H1 (cell line): ENCODE data around the gene ZNF500. TPM values are rescaled to one million over a fixed set of nuclear protein-coding genes. Genes with fewer than 3 reads are reported as not detected.
A peak's percentile ranks its signal among the peaks of the same experiment; 100 is the strongest.

Experiments used
- CTCF ChIA-PET: fragments of 300-600 bp; sonication (Branson Sonifier 250); formaldehyde crosslinking; loops from one replicate; lab custom pipeline; 2021; ENCODE audit not compliant: partially characterized antibody; lab: Charles Lee
- POLR2A ChIA-PET: fragments of 300-600 bp; sonication (Branson Sonifier 250); formaldehyde crosslinking; loops from one replicate; lab custom pipeline; 2021; ENCODE audit warnings: inconsistent platforms; ENCODE audit not compliant: partially characterized antibody; lab: Charles Lee
- DNase-seq, 2 experiments: peaks; one replicate each; pipeline versions ENCODE4 v3.0.0 to v3.0.0-alpha.2; 2010 to 2022; ENCODE audit warnings: low spot score in 2 of 2, low read depth in 1 of 2, mixed read lengths in 1 of 2
- FAIRE-seq: peaks from 2 replicates; lab custom pipeline; 2011; peaks lifted over from hg19 to GRCh38; lab: Jason Lieb, UNC
- H2AFZ ChIP-seq: 2 replicates; pipeline ENCODE4 v1.8.1; 2012; ENCODE audit warnings: low read length, inconsistent platforms
- H2AK5ac ChIP-seq: 2 replicates; pipeline ENCODE4 v1.6.1; 2013; ENCODE audit warnings: low read depth, low read length
- H2BK120ac ChIP-seq: replicated peaks from 2 replicates; pipeline ENCODE3; 2013; ENCODE audit warnings: low read depth, low read length, inconsistent platforms
- H2BK12ac ChIP-seq: 2 replicates; pipeline ENCODE4 v1.6.1; 2013; ENCODE audit warnings: low read depth, low read length
- H2BK15ac ChIP-seq: 2 replicates; pipeline ENCODE4 v1.6.1; 2013; ENCODE audit warnings: low read length
- H2BK20ac ChIP-seq: 2 replicates; pipeline ENCODE4 v1.6.1; 2013; ENCODE audit warnings: low read length
- H2BK5ac ChIP-seq: 2 replicates; pipeline ENCODE4 v1.6.1; 2013; ENCODE audit warnings: low read depth, low read length
- H3K14ac ChIP-seq: 2 replicates; pipeline ENCODE4 v1.6.1; 2013; ENCODE audit warnings: inconsistent platforms; ENCODE audit not compliant: insufficient read length
- H3K18ac ChIP-seq: 2 replicates; pipeline ENCODE4 v1.6.1; 2013; ENCODE audit warnings: low read length; ENCODE audit errors: extremely low read depth
- H3K23ac ChIP-seq: 2 replicates; pipeline ENCODE4 v1.6.1; 2013; ENCODE audit warnings: inconsistent platforms; ENCODE audit not compliant: insufficient read length
- H3K23me2 ChIP-seq: 2 replicates; pipeline ENCODE4 v1.6.1; 2013; ENCODE audit warnings: low read depth, low read length
- H3K27ac ChIP-seq: 2 replicates; pipeline ENCODE4 v1.6.1; 2011; ENCODE audit warnings: low read depth, low read length, inconsistent platforms
- H3K27me3 ChIP-seq, 4 experiments: replicated peaks in 1 of 4; 1 replicate in 1 of 4; 2 replicates in 3 of 4; pipeline versions ENCODE4 v1.6.1 to v1.8.1; 2011 to 2013; ENCODE audit warnings: low read length in 3 of 4, mild to moderate bottlenecking in 3 of 4, inconsistent platforms in 2 of 4, mixed read lengths in 2 of 4, moderate library complexity in 1 of 4; ENCODE audit not compliant: control insufficient read depth in 3 of 4, insufficient read depth in 3 of 4; ENCODE audit errors: extremely low read depth in 1 of 4
- H3K36me3 ChIP-seq, 4 experiments: 2 replicates each; pipeline versions ENCODE4 v1.6.1 to v1.8.1; 2011 to 2013; ENCODE audit warnings: mild to moderate bottlenecking in 4 of 4, low read length in 3 of 4, moderate library complexity in 2 of 4, control low read depth in 1 of 4, inconsistent platforms in 1 of 4; ENCODE audit not compliant: insufficient read depth in 4 of 4, control insufficient read depth in 2 of 4
- H3K4ac ChIP-seq: replicated peaks from 2 replicates; pipeline ENCODE3; 2013; ENCODE audit warnings: low read length, low read depth, mixed read lengths, inconsistent platforms; ENCODE audit not compliant: insufficient read length
- H3K4me1 ChIP-seq, 4 experiments: replicated peaks in 1 of 4; 1 replicate in 1 of 4; 2 replicates in 3 of 4; pipeline versions ENCODE4 v1.6.1 to v1.8.1; 2011 to 2013; ENCODE audit warnings: low read length in 3 of 4, inconsistent platforms in 2 of 4, mixed read lengths in 1 of 4; ENCODE audit not compliant: insufficient read depth in 4 of 4, control insufficient read depth in 3 of 4
- H3K4me2 ChIP-seq, 2 experiments: 2 replicates each; pipeline versions ENCODE4 v1.6.1 to v1.8.1; 2011 to 2013; ENCODE audit warnings: low read depth in 2 of 2, low read length in 2 of 2, control low read depth in 1 of 2, inconsistent platforms in 1 of 2, mild to moderate bottlenecking in 1 of 2; ENCODE audit not compliant: insufficient read depth in 1 of 2
- H3K4me3 ChIP-seq, 4 experiments: fragments of 200-600, 300-600 bp in 1 of 4; sonication (generic), shearing (Covaris generic), sonication (Bioruptor Twin) in 1 of 4; 2 replicates each; pipeline versions ENCODE4 v1.5.1 to v1.8.1; 2011 to 2016; ENCODE audit warnings: low read length in 4 of 4, low read depth in 3 of 4, control low read depth in 2 of 4, inconsistent platforms in 2 of 4, mild to moderate bottlenecking in 2 of 4, mixed read lengths in 1 of 4, moderate library complexity in 1 of 4; ENCODE audit not compliant: insufficient read depth in 2 of 4; ENCODE audit errors: extremely low read depth in 1 of 4
- H3K56ac ChIP-seq: replicated peaks from 2 replicates; pipeline ENCODE3; 2013; ENCODE audit warnings: low read depth, mild to moderate bottlenecking, mixed read lengths, low read length, inconsistent platforms; ENCODE audit not compliant: insufficient read length
- H3K79me1 ChIP-seq: 2 replicates; pipeline ENCODE4 v1.6.1; 2013; ENCODE audit warnings: low read depth, low read length, control low read depth
- H3K79me2 ChIP-seq, 2 experiments: 2 replicates each; pipeline versions ENCODE4 v1.6.1 to v1.8.1; 2012 to 2013; ENCODE audit warnings: low read length in 2 of 2, mild to moderate bottlenecking in 2 of 2, inconsistent platforms in 1 of 2; ENCODE audit not compliant: insufficient read depth in 2 of 2, control insufficient read depth in 1 of 2
- H3K9ac ChIP-seq, 4 experiments: replicated peaks in 1 of 4; 1 replicate in 1 of 4; 2 replicates in 3 of 4; pipeline versions ENCODE4 v1.6.1 to v1.8.1; 2011 to 2013; ENCODE audit warnings: low read depth in 3 of 4, low read length in 3 of 4, control low read depth in 2 of 4, mild to moderate bottlenecking in 2 of 4, moderate library complexity in 2 of 4, inconsistent platforms in 1 of 4; ENCODE audit errors: extremely low read depth in 1 of 4
- H3K9me3 ChIP-seq, 2 experiments: 2 replicates each; pipeline versions ENCODE4 v1.6.1 to v1.8.1; 2012 to 2013; ENCODE audit warnings: mild to moderate bottlenecking in 2 of 2, moderate library complexity in 2 of 2, control low read depth in 1 of 2, inconsistent platforms in 1 of 2, low read depth in 1 of 2, low read length in 1 of 2, mixed read lengths in 1 of 2; ENCODE audit not compliant: insufficient read depth in 2 of 2
- H4K20me1 ChIP-seq, 2 experiments: replicated peaks in 1 of 2; 2 replicates each; pipeline versions ENCODE3 to v1.8.1; 2011 to 2013; ENCODE audit warnings: inconsistent platforms in 2 of 2, low read length in 2 of 2, mild to moderate bottlenecking in 1 of 2; ENCODE audit not compliant: insufficient read depth in 2 of 2, control insufficient read depth in 1 of 2
- H4K5ac ChIP-seq: 2 replicates; pipeline ENCODE4 v1.6.1; 2013; ENCODE audit warnings: low read length, low read depth, mixed read lengths, inconsistent platforms; ENCODE audit not compliant: insufficient read length
- H4K8ac ChIP-seq: 2 replicates; pipeline ENCODE4 v1.8.0; 2013; ENCODE audit warnings: mild to moderate bottlenecking, moderate library complexity, low read length, inconsistent platforms; ENCODE audit not compliant: insufficient read depth; ENCODE audit errors: extremely low read depth
- H4K91ac ChIP-seq: replicated peaks from 2 replicates; pipeline ENCODE3; 2013; ENCODE audit warnings: low read length, mixed read lengths, inconsistent platforms; ENCODE audit not compliant: insufficient read length
- KDM4A ChIP-seq: IDR thresholded peaks from one replicate; pipeline ENCODE4 v1.7.1; 2012; ENCODE audit warnings: low read depth, mild to moderate bottlenecking, moderate library complexity, low read length, inconsistent platforms; ENCODE audit not compliant: severe bottlenecking
- KDM5A ChIP-seq: fragments of 200-600 bp; IDR thresholded peaks from 2 replicates; pipeline ENCODE4 v1.7.1; 2012; ENCODE audit warnings: mild to moderate bottlenecking, low read length, inconsistent platforms, mixed read lengths
- PHF8 ChIP-seq: fragments of 200-600 bp; sonication (generic); conservative IDR thresholded peaks from 2 replicates; pipeline ENCODE4 v1.7.1; 2012; ENCODE audit warnings: low read depth, mild to moderate bottlenecking, inconsistent platforms, low read length, moderate library complexity
- SIN3A ChIP-seq, 2 experiments: IDR thresholded peaks in 1 of 2; conservative IDR thresholded peaks in 1 of 2; 2 replicates each; pipeline ENCODE4 v1.6.1; 2011 to 2012; ENCODE audit warnings: low read length in 2 of 2, improper control_type of control experiment in 1 of 2, low read depth in 1 of 2, mild to moderate bottlenecking in 1 of 2
- SP1 ChIP-seq: IDR thresholded peaks from 2 replicates; pipeline ENCODE4 v1.6.1; 2011; ENCODE audit warnings: low read depth, low read length
- SRF ChIP-seq: IDR thresholded peaks from 2 replicates; pipeline ENCODE4 v1.6.1; 2011; ENCODE audit warnings: mild to moderate bottlenecking, low read depth, low read length, moderate library complexity
- TAF1 ChIP-seq: IDR thresholded peaks from 2 replicates; pipeline ENCODE4 v1.6.1; 2011; ENCODE audit warnings: mild to moderate bottlenecking, low read depth, low read length
- WGBS, 2 experiments: shearing (Covaris generic) in 1 of 2; methylation state at CpG; one replicate each; pipeline versions ENCODE4 v1.1.6 to v1.1.7; 2013 to 2015; ENCODE audit warnings: low lambda C conversion rate in 2 of 2, mixed read lengths in 2 of 2, inconsistent platforms in 1 of 2, low coverage in 1 of 2, missing lambda C conversion rate in 1 of 2; ENCODE audit not compliant: insufficient replicate concordance in 2 of 2, insufficient coverage in 1 of 2, insufficient read length in 1 of 2; ENCODE audit errors: extremely low coverage in 1 of 2, missing lambda C conversion rate in 1 of 2; 5-methylcytosine and 5-hydroxymethylcytosine counted together
- long read RNA-seq, 2 experiments: library from RNA in 1 of 2; library from capped mRNA in 1 of 2; stranded (forward); transcript quantifications; one replicate each; pipeline ENCODE4 v2.0.0, GENCODE V29; 2021; ENCODE audit warnings: inconsistent platforms in 1 of 2
- polyA minus RNA-seq, 3 experiments: library from RNA; depleted of rRNA, polyadenylated mRNA; stranded (reverse); fragments of >200 nt; gene quantifications; 1 replicate in 2 of 3; 2 replicates in 1 of 3; pipeline ENCODE4 v1.2.3, GENCODE V29; 2011
- polyA plus RNA-seq, 7 experiments: library from polyadenylated mRNA; depleted of rRNA in 3 of 7; stranded (reverse) in 5 of 7; unstranded in 2 of 7; fragments of >200 nt in 5 of 7; fragments of 200-250 nt in 2 of 7; gene quantifications; 1 replicate in 5 of 7; 2 replicates in 1 of 7; 4 replicates in 1 of 7; pipeline versions ENCODE4 v1.2.1 to v1.2.3, GENCODE V29; 2011 to 2013; ENCODE audit warnings: missing spikeins in 2 of 7, mixed read lengths in 2 of 7
- total RNA-seq: library from RNA; stranded (reverse); fragmentation: NEBNext Ultra II Directional; extraction: Animal tissue kit (Norgen Biotek cat#: 25700); gene quantifications from 2 replicates; pipeline ENCODE4 v1.2.1, GENCODE V29; 2021
- TF ChIP-seq, protein P1 (sequence below): IDR thresholded peaks from 2 replicates; pipeline ENCODE4 v1.6.1; 2012; ENCODE audit warnings: inconsistent platforms

ZNF500 gene
- 10.4 and 13.4 TPM in 2 replicates for total RNA-seq
- 10.3 and 11.8 TPM in 2 replicates for polyA plus RNA-seq (2011; rRNA removed)
- polyA plus RNA-seq (2011; cell fraction: cytosol; rRNA removed), result 9.9 TPM
- polyA plus RNA-seq (2011; cell fraction: nucleus; rRNA removed), result 12.8 TPM
- polyA plus RNA-seq (2012, experiment 1 of 2), result 4.6 to 9.2 TPM (median 7.7 TPM) in 4 replicates
- polyA plus RNA-seq (2012, experiment 2 of 2), result 7.0 TPM
- polyA plus RNA-seq (2013, experiment 1 of 2), result 5.9 TPM
- polyA plus RNA-seq (2013, experiment 2 of 2), result 5.5 TPM
- polyA minus RNA-seq (2011; rRNA and poly(A)+ RNA removed), result 8.3 and 9.7 TPM in 2 replicates
- polyA minus RNA-seq (2011; cell fraction: cytosol; rRNA and poly(A)+ RNA removed), result 8.7 TPM
- 12.6 TPM for polyA minus RNA-seq (2011; cell fraction: nucleus; rRNA and poly(A)+ RNA removed)
- long read RNA-seq, experiment 1, partial matches to known transcripts, result 2 of 3 reads
- long read RNA-seq, experiment 1, other reads (novel, unspliced or antisense), result 0 of 3 reads
- long read RNA-seq, experiment 2, result 0 reads

DNA sequence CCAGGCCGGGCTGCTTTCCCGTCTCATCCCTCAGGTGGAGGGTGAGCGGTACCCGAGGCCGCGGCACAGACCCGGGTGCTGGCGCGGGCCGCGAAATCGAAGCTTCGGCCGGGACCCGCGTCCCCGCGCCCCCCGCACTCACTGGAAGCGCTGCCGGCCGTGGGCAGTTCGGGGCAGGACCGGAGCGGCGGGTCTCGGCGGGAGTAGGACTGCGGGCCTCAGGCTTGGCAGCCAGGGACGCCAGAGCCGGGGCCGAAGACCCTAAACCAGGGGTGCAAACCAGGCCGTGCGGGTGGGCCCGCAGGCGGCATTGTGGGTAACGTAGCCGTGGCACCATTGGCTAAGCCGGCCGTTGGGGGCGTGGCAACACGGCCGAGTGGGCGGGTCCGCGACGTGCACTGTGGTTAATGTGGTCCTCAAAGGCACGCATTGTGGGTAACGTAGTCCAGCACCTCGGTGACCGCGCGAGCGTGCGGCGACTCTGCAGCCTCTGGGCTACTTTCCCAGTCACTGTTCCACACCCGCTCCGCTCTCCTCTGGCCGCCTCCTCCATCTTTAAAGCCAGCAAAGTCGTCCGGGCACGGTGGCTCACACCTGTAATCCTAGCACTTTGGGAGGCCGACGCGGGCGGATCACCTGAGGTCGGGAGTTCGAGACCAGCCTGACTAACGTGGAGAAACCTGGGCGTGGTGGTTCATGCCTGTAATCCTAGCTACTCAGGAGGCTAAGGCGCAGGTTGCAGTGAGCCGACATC lies at the start of gene ZNF500:
Gene ZNF500 (minus strand): TSS at position 288 of the 754 bp plus-strand sequence. CDS start 1,184 bp downstream, outside the sequence.
- ChIA-PET CTCF (interaction anchor here (0.7 to 1.2 kb wide), 2 partner anchors 32 to 408 kb away, joined by 3 read pairs; no protein-coding TSS in a partner anchor), POLR2A (interaction anchor here (0.7 to 2.0 kb wide), 11 partner anchors 11 to 176 kb away, joined by 3 to 8 read pairs (median 3); partner anchors contain the start of genes ANKS3, DNAAF8, NUDT16L1 and UBALD1)
- Histone ChIP-seq H3K23ac (no peak within 1 kb of the TSS), H3K36me3 (peaks cover 3 to 5% (median 4%) of the 10 kb centered on the region in 4 experiments; a peak in 6 of 8 replicates), H3K79me1 (peaks cover 5% of the 10 kb centered on the region; the same call in 1 of the 2 replicates), H3K4me2 (peak within 1 kb of the TSS; percentile 68 to 85), H3K23me2 (peaks cover 13% of the 10 kb centered on the region), H3K9me3 (no peaks in the 10 kb centered on the region), H4K5ac (peak within 1 kb of the TSS; percentile 51), H4K8ac (peak within 1 kb of the TSS; percentile 91; the same call in 1 of the 2 replicates), H3K27ac (peak within 1 kb of the TSS; percentile 72; the same call in 1 of the 2 replicates), H3K56ac (peak within 1 kb of the TSS; percentile 59), H3K79me2 (peaks cover 0 to 15% of the 10 kb centered on the region in 2 experiments; a peak in 2 of 4 replicates), H2AK5ac (no peak within 1 kb of the TSS), H2BK20ac (no peak within 1 kb of the TSS), H3K4me3 (peak within 1 kb of the TSS; percentile 75 to 99 (median 86)), H2AFZ (no peak within 1 kb of the TSS), H3K14ac (no peak within 1 kb of the TSS), H3K4ac (no peak within 1 kb of the TSS), H4K20me1 (peaks cover 2 to 7% of the 10 kb centered on the region in 2 experiments), H3K9ac (peak within 1 kb of the TSS; percentile 62 to 90 (median 81)), H2BK5ac (peak within 1 kb of the TSS; percentile 68; the same call in 1 of the 2 replicates), H4K91ac (no peak within 1 kb of the TSS), H3K4me1 (peaks cover 0 to 3% (median 1%) of the 10 kb centered on the region in 4 experiments; a peak in 2 of 7 replicates), H2BK15ac (no peak within 1 kb of the TSS), H3K18ac (no peak within 1 kb of the TSS), H2BK12ac (peak within 1 kb of the TSS; percentile 75; the same call in 1 of the 2 replicates), H3K27me3 (no peaks in the 10 kb centered on the region), H2BK120ac (no peak within 1 kb of the TSS)
- DNase-seq, result peak; percentile 91 to 100
- FAIRE-seq, result peak; percentile 81
- WGBS, 2 experiments, result 7% methylated on average over 60 of the region's 72 CpGs; no CpG with 5 or more reads in 1 of the 2 experiments
- no peak for TF ChIP-seq SRF
- TF ChIP-seq SP1, result peak; percentile 95
- TF ChIP-seq KDM5A, result 0 out of 2 replicates have a peak, but pooled peaks have one; percentile 44
- TF ChIP-seq SIN3A (conservative IDR thresholded peaks at IDR 0.05 in 1 of 2, IDR thresholded peaks at IDR 0.05 in 1 of 2; ENCODE audit: low read depth in 1 of 2, low read length in 2 of 2), result peak in 1 of 2 experiments; percentile 45; a peak in 2 of 4 replicates
- TF ChIP-seq KDM4A, result peak; percentile 85
- TF ChIP-seq, protein P1, sequence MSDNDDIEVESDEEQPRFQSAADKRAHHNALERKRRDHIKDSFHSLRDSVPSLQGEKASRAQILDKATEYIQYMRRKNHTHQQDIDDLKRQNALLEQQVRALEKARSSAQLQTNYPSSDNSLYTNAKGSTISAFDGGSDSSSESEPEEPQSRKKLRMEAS, result peak; percentile 33; the same call in 1 of the 2 replicates
- TF ChIP-seq TAF1, result peak; percentile 78
- TF ChIP-seq PHF8, result peak; percentile 86
